Retinal pigment epithelial cell (primary cell): ENCODE data around the gene RAE1.

Experiments used
- DNase-seq: peaks from one replicate; pipeline ENCODE4 v3.0.0-alpha.2; 2010; ENCODE audit warnings: low read depth
- H3K4me3 ChIP-seq: 2 replicates; pipeline ENCODE4 v1.5.1; 2011; ENCODE audit warnings: mild to moderate bottlenecking, low read length, control low read depth, moderate library complexity
- CTCF ChIP-seq: conservative IDR thresholded peaks from 2 replicates; pipeline ENCODE4 v1.5.1; 2011; ENCODE audit warnings: low read depth, low read length, control low read depth, inconsistent platforms

Gene RAE1

GRCh38 chr20:57327820-57328219 is 23.2 kb upstream of the RAE1 start:
- DNase-seq = no peak
- no peak for TF ChIP-seq CTCF

DNA sequence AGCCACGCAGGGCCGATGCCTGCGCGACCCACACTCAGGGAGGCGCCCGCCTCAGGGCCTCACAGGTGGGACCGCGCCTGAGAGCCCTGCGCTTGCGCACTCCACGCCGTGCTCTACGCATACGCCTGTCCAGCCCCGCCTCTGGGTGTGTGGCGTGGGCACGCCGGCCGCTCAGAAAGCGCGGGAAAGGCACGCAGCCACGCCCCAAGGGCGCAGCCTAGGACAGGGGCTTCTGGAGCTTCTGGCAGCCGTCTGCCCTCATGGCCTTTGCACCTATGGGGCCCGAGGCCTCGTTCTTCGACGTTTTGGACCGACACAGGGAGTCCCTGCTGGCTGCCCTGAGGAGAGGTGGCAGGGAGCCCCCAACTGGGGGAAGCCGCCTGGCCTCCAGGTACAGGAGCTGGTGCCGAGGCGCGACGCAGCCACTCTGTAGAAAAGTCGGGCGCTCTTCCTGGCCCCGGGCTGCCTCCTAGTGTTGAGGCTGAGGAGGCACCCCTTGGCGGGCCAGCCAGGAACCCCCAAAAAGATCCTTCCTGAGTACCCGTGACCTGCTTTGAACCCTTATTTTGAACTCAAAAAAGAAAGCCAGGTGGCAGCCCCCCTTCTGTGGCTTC is 21.3 kb upstream of the RAE1 start, which contains the start of gene SPO11:
TSS of gene SPO11 (plus strand) at position 196 of the 614 bp plus-strand sequence. CDS start at position 261, 65 bp downstream.
- peak; percentile 21 for TF ChIP-seq CTCF
- no peak within 1 kb of the TSS for H3K4me3 ChIP-seq
- no peak for DNase-seq

More at GRCh38 chr20:57327820-57328219, 23.2 kb upstream of the RAE1 start:
- H3K4me3 ChIP-seq = no peak overlapping the region

GRCh38 chr20:57330998-57331397 is 20.1 kb upstream of the RAE1 start:
- no peak for DNase-seq
- no peak overlapping the region for H3K4me3 ChIP-seq
- TF ChIP-seq CTCF = no peak

GRCh38 chr20:57332105-57333089 is 18.7 kb upstream of the RAE1 start:
- TF ChIP-seq CTCF = peak; percentile 37
- H3K4me3 ChIP-seq = no peak overlapping the region
- no peak for DNase-seq

GRCh38 chr20:57335392-57335791 is 15.7 kb upstream of the RAE1 start:
- H3K4me3 ChIP-seq = no peak overlapping the region
- no peak for DNase-seq
- no peak for TF ChIP-seq CTCF

DNA sequence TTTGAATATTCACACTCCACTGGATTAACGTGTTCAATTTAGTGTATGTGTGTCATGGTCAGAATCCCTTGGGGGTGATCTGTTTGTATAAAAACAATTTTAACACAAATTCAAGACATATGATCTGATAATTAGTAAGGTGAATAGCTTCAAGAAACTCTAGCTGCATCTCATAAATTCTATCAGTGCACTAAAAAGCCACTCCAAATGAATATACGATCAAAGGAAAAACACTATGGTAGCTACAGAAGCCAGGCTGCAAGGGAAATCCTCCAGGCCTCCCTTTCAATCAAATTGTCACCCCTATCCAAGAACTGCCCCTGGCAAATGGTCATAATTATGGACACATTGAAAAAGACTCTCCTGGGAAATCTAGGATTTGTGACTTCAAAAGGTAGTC is 9.4 kb upstream of the RAE1 start:
- no peak for TF ChIP-seq CTCF
- no peak overlapping the region for H3K4me3 ChIP-seq
- DNase-seq = no peak
